Measurements from ENCODE around the gene RBM38.
A peak's percentile ranks its signal among the peaks of the same experiment; 100 is the strongest.

The RBM38 gene

GRCh38 chr20:57353351-57353750, 37.8 kb upstream of the RBM38 start:
- ATAC-seq (ENCODE audit: low read depth): no peak

DNA sequence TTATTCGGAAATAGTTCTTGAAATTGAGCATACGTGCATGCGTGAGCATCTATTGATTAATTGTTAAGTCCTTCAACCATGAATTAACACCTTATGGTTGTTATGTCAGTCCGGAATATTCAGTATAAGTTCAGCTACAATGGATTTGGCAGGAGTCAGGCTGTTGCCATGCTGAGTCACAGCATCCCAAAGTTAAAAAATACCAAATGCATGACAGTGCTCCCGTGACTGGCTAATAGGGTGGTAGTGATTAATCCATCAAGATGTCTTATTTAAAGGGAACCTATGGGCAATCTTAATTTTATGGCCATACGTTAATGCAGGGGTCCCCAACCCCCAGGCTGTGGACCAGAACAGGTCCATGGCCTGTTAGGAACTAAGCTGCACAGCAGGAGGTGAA, 29.7 kb upstream of the RBM38 start:
- Histone ChIP-seq H3K4me1 (ENCODE audit: insufficient read depth, poor library complexity, severe bottlenecking) (no peaks in the 10 kb centered on the region), H3K36me3 (ENCODE audit: low read depth) (peaks cover 49% of the 10 kb centered on the region), H3K27ac (ENCODE audit: poor library complexity, severe bottlenecking) (no peak overlapping the region), H3K9me3 (ENCODE audit: severe bottlenecking) (no peaks in the 10 kb centered on the region), H3K4me3 (ENCODE audit: severe bottlenecking) (no peak overlapping the region), H3K27me3 (ENCODE audit: insufficient read depth, poor library complexity, severe bottlenecking) (no peaks in the 10 kb centered on the region)
- TF ChIP-seq, protein P1, sequence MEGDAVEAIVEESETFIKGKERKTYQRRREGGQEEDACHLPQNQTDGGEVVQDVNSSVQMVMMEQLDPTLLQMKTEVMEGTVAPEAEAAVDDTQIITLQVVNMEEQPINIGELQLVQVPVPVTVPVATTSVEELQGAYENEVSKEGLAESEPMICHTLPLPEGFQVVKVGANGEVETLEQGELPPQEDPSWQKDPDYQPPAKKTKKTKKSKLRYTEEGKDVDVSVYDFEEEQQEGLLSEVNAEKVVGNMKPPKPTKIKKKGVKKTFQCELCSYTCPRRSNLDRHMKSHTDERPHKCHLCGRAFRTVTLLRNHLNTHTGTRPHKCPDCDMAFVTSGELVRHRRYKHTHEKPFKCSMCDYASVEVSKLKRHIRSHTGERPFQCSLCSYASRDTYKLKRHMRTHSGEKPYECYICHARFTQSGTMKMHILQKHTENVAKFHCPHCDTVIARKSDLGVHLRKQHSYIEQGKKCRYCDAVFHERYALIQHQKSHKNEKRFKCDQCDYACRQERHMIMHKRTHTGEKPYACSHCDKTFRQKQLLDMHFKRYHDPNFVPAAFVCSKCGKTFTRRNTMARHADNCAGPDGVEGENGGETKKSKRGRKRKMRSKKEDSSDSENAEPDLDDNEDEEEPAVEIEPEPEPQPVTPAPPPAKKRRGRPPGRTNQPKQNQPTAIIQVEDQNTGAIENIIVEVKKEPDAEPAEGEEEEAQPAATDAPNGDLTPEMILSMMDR (IDR thresholded peaks at IDR 0.05; ENCODE audit: poor library complexity, severe bottlenecking): no peak
- ATAC-seq (ENCODE audit: low read depth) (peak; percentile 96), DNase-seq (ENCODE audit: low spot score) (no peak)

More at GRCh38 chr20:57353351-57353750, 37.8 kb upstream of the RBM38 start:
- TF ChIP-seq, protein P1 (IDR thresholded peaks at IDR 0.05; ENCODE audit: poor library complexity, severe bottlenecking): peak; percentile 11
- no peaks in the 10 kb centered on the region for H3K27me3 ChIP-seq (ENCODE audit: insufficient read depth, poor library complexity, severe bottlenecking)
- DNase-seq (ENCODE audit: low spot score): no peak
- no peaks in the 10 kb centered on the region for H3K9me3 ChIP-seq (ENCODE audit: severe bottlenecking)
- H3K27ac ChIP-seq (ENCODE audit: poor library complexity, severe bottlenecking): no peak overlapping the region
- no peaks in the 10 kb centered on the region for H3K36me3 ChIP-seq (ENCODE audit: low read depth)
- no peak overlapping the region for H3K4me3 ChIP-seq (ENCODE audit: severe bottlenecking)
- peaks cover 8% of the 10 kb centered on the region for H3K4me1 ChIP-seq (ENCODE audit: insufficient read depth, poor library complexity, severe bottlenecking)

DNA sequence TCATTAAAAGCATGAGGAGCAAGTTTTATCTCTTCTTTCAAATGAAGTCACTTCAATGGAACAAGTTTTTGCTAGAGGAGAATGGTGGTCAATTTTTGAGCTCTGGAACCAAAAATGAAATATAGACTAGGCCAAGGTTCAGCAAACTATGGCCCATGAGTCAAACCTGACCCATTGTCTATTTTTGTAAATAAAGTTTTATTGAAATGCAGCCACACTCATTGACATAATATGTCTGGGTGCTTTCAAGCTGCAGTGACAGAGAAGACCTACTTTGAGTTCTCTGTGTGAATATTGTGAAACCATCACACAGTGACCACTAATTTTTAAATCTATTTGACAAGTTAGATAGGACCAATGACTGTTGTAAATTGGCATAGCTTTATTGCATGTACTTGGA, 26.7 kb upstream of the RBM38 start:
- no peak for DNase-seq (ENCODE audit: low spot score)
- H3K4me1 ChIP-seq (ENCODE audit: insufficient read depth, poor library complexity, severe bottlenecking): no peaks in the 10 kb centered on the region
- no peak overlapping the region for H3K27ac ChIP-seq (ENCODE audit: poor library complexity, severe bottlenecking)
- no peaks in the 10 kb centered on the region for H3K9me3 ChIP-seq (ENCODE audit: severe bottlenecking)
- ATAC-seq (ENCODE audit: low read depth): no peak
- H3K4me3 ChIP-seq (ENCODE audit: severe bottlenecking): no peak overlapping the region
- no peaks in the 10 kb centered on the region for H3K27me3 ChIP-seq (ENCODE audit: insufficient read depth, poor library complexity, severe bottlenecking)
- peaks cover 79% of the 10 kb centered on the region for H3K36me3 ChIP-seq (ENCODE audit: low read depth)
- TF ChIP-seq, protein P1 (IDR thresholded peaks at IDR 0.05; ENCODE audit: poor library complexity, severe bottlenecking): no peak

GRCh38 chr20:57369596-57369995, 21.6 kb upstream of the RBM38 start:
- TF ChIP-seq, protein P1 (IDR thresholded peaks at IDR 0.05; ENCODE audit: poor library complexity, severe bottlenecking): no peak
- Histone ChIP-seq H3K4me3 (ENCODE audit: severe bottlenecking) (no peak overlapping the region), H3K27me3 (ENCODE audit: insufficient read depth, poor library complexity, severe bottlenecking) (no peaks in the 10 kb centered on the region), H3K27ac (ENCODE audit: poor library complexity, severe bottlenecking) (no peak overlapping the region), H3K4me1 (ENCODE audit: insufficient read depth, poor library complexity, severe bottlenecking) (no peaks in the 10 kb centered on the region), H3K9me3 (ENCODE audit: severe bottlenecking) (no peaks in the 10 kb centered on the region), H3K36me3 (ENCODE audit: low read depth) (peaks cover 100% of the 10 kb centered on the region)
- ATAC-seq (ENCODE audit: low read depth): no peak
- DNase-seq (ENCODE audit: low spot score): no peak

GRCh38 chr20:57370316-57370715, 20.9 kb upstream of the RBM38 start:
- H3K27me3 ChIP-seq (ENCODE audit: insufficient read depth, poor library complexity, severe bottlenecking): no peaks in the 10 kb centered on the region
- DNase-seq (ENCODE audit: low spot score) (peak; percentile 74), ATAC-seq (ENCODE audit: low read depth) (no peak)
- H3K4me3 ChIP-seq (ENCODE audit: severe bottlenecking): no peak overlapping the region
- H3K27ac ChIP-seq (ENCODE audit: poor library complexity, severe bottlenecking): no peak overlapping the region
- H3K36me3 ChIP-seq (ENCODE audit: low read depth): peaks cover 99% of the 10 kb centered on the region
- H3K4me1 ChIP-seq (ENCODE audit: insufficient read depth, poor library complexity, severe bottlenecking): no peaks in the 10 kb centered on the region
- no peaks in the 10 kb centered on the region for H3K9me3 ChIP-seq (ENCODE audit: severe bottlenecking)
- TF ChIP-seq, protein P1 (IDR thresholded peaks at IDR 0.05; ENCODE audit: poor library complexity, severe bottlenecking): no peak
